ENCODE data around the gene PRR33. TPM values are rescaled to one million over a fixed set of nuclear protein-coding genes. Genes with fewer than 3 reads are reported as not detected.

The PRR33 gene
- total and polyA plus RNA-seq, 4 donors, result not detected

GRCh38 chr11:1917523-1918435 lies 26.1 kb upstream of the PRR33 start:
- DNase-seq (ENCODE audit: low spot score), result no peak
- Histone ChIP-seq H3K4me1 (ENCODE audit: control insufficient read depth in 4 of 4, insufficient read depth in 4 of 4, low read length in 3 of 4) (no peaks in the 10 kb centered on the region), H3K36me3 (ENCODE audit: control insufficient read depth in 4 of 4, insufficient read depth in 3 of 4, low read depth in 1 of 4, low read length in 3 of 4) (no peaks in the 10 kb centered on the region), H3K27ac (ENCODE audit: low read depth in 1 of 2, low read length in 2 of 2) (no peak overlapping the region), H3K27me3 (ENCODE audit: control insufficient read depth in 4 of 4, insufficient read depth in 4 of 4, low read length in 3 of 4) (no peaks in the 10 kb centered on the region), H3K4me3 (ENCODE audit: low read depth in 1 of 3, low read length in 3 of 3) (no peak overlapping the region), H3K9ac (ENCODE audit: low read depth in 1 of 2, low read length in 2 of 2) (no peak overlapping the region), H3K9me3 (ENCODE audit: control insufficient read depth in 4 of 4, low read length in 3 of 4) (no peaks in the 10 kb centered on the region)
- TF ChIP-seq REST (IDR thresholded peaks at IDR 0.05) (no peak), ZBTB33 (IDR thresholded peaks at IDR 0.05) (no peak), FOXA2 (IDR thresholded peaks at IDR 0.05) (no peak), HNF4G (IDR thresholded peaks at IDR 0.05) (no peak), EGR1 (IDR thresholded peaks at IDR 0.05; ENCODE audit: low read depth in 2 of 2) (no peak), CTCF (IDR thresholded peaks at IDR 0.05; ENCODE audit: low read depth, low read length, missing input control) (peak; percentile 32), RAD21 (IDR thresholded peaks at IDR 0.05) (peak in 1 of 2 donors; percentile 29), FOXA1 (IDR thresholded peaks at IDR 0.05) (no peak), HNF4A (conservative IDR thresholded peaks at IDR 0.05) (no peak), JUND (IDR thresholded peaks at IDR 0.05) (no peak), YY1 (IDR thresholded peaks at IDR 0.05) (no peak), ATF3 (IDR thresholded peaks at IDR 0.05) (no peak), NR2F2 (IDR thresholded peaks at IDR 0.05) (no peak)
- 69% methylated on average over 34 of the region's 34 CpGs for WGBS

GRCh38 chr11:1916986-1917522 lies 25.4 kb upstream of the PRR33 start:
- Histone ChIP-seq H3K27me3 (ENCODE audit: control insufficient read depth in 4 of 4, insufficient read depth in 4 of 4, low read length in 3 of 4) (no peaks in the 10 kb centered on the region), H3K9ac (ENCODE audit: low read depth in 1 of 2, low read length in 2 of 2) (no peak overlapping the region), H3K27ac (ENCODE audit: low read depth in 1 of 2, low read length in 2 of 2) (no peak overlapping the region), H3K9me3 (ENCODE audit: control insufficient read depth in 4 of 4, low read length in 3 of 4) (no peaks in the 10 kb centered on the region), H3K4me3 (ENCODE audit: low read depth in 1 of 3, low read length in 3 of 3) (no peak overlapping the region), H3K4me1 (ENCODE audit: control insufficient read depth in 4 of 4, insufficient read depth in 4 of 4, low read length in 3 of 4) (no peaks in the 10 kb centered on the region), H3K36me3 (ENCODE audit: control insufficient read depth in 4 of 4, insufficient read depth in 3 of 4, low read depth in 1 of 4, low read length in 3 of 4) (no peaks in the 10 kb centered on the region)
- no peak for DNase-seq (ENCODE audit: low spot score)
- TF ChIP-seq RXRA (IDR thresholded peaks at IDR 0.05) (no peak), HNF4A (conservative IDR thresholded peaks at IDR 0.05) (no peak), REST (IDR thresholded peaks at IDR 0.05) (no peak), NR2F2 (IDR thresholded peaks at IDR 0.05) (no peak), YY1 (IDR thresholded peaks at IDR 0.05) (no peak), GABPA (IDR thresholded peaks at IDR 0.05 in 1 of 2, conservative IDR thresholded peaks at IDR 0.05 in 1 of 2) (no peak)
- 73% methylated on average over 8 of the region's 8 CpGs for WGBS
